H1 (cell line): Measurements from ENCODE around the gene ESCO1. TPM values are rescaled to one million over a fixed set of nuclear protein-coding genes. Genes with fewer than 3 reads are reported as not detected.

Source experiments
- SIN3A ChIP-seq, 2 experiments: IDR thresholded peaks in 1 of 2; conservative IDR thresholded peaks in 1 of 2; 2 replicates each; pipeline ENCODE4 v1.6.1; 2011 to 2012; ENCODE audit warnings: low read length in 2 of 2, improper control_type of control experiment in 1 of 2, low read depth in 1 of 2, mild to moderate bottlenecking in 1 of 2
- polyA plus RNA-seq, 7 experiments: library from polyadenylated mRNA; depleted of rRNA in 3 of 7; stranded (reverse) in 5 of 7; unstranded in 2 of 7; fragments of >200 nt in 5 of 7; fragments of 200-250 nt in 2 of 7; gene quantifications; 1 replicate in 5 of 7; 2 replicates in 1 of 7; 4 replicates in 1 of 7; pipeline versions ENCODE4 v1.2.1 to v1.2.3, GENCODE V29; 2011 to 2013; ENCODE audit warnings: missing spikeins in 2 of 7, mixed read lengths in 2 of 7
- total RNA-seq: library from RNA; stranded (reverse); fragmentation: NEBNext Ultra II Directional; extraction: Animal tissue kit (Norgen Biotek cat#: 25700); gene quantifications from 2 replicates; pipeline ENCODE4 v1.2.1, GENCODE V29; 2021

Gene ESCO1
- total and polyA plus RNA-seq, 2 of the 8 experiments (the other 6 are each of a cell fraction or from before 2014, with no cell fraction given) = 5.8 to 48.3 TPM

GRCh38 chr18:21513292-21513691 lies 87.2 kb downstream of the ESCO1 start (continued):
- no peak for TF ChIP-seq SIN3A (conservative IDR thresholded peaks at IDR 0.05 in 1 of 2, IDR thresholded peaks at IDR 0.05 in 1 of 2; ENCODE audit: low read depth in 1 of 2, low read length in 2 of 2)
